Stimulated activated CD4-positive, alpha-beta T cell treated with anti-CD3 and anti-CD28 coated beads, Interleukin-4, amount 100 ng/mL, for 4 hours (primary cell): ENCODE data around the gene NANOGP8.

Experiments
- DNase-seq, 2 experiments: peaks; one replicate each; pipeline ENCODE4 v3.0.0-alpha.2; 2020

The NANOGP8 gene

DNA sequence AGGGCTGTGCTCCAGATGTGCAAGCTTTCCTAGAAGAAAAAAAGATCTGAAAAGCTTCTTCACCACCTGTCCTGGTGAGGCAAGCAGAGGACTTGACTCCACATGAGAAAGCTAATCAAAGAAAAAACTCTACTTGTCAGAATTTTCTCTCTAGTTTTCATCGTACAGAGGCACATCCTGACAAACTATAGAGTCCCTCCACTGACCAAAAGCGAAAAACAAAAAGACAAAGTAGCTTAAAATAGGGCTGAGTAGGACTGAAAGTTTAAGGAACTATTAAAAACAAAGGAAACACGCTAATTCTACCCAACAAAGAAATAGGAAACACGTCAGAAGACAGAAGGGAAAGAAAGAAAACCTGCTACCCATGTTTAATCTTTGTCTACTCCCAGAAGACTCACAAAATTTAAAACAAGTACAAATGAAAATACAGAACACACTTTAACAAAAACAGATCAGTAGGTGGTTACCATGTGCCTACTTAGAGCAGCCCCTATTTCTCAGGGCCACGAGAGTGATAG is 26.5 kb downstream of the NANOGP8 start:
- no peak for DNase-seq

DNA sequence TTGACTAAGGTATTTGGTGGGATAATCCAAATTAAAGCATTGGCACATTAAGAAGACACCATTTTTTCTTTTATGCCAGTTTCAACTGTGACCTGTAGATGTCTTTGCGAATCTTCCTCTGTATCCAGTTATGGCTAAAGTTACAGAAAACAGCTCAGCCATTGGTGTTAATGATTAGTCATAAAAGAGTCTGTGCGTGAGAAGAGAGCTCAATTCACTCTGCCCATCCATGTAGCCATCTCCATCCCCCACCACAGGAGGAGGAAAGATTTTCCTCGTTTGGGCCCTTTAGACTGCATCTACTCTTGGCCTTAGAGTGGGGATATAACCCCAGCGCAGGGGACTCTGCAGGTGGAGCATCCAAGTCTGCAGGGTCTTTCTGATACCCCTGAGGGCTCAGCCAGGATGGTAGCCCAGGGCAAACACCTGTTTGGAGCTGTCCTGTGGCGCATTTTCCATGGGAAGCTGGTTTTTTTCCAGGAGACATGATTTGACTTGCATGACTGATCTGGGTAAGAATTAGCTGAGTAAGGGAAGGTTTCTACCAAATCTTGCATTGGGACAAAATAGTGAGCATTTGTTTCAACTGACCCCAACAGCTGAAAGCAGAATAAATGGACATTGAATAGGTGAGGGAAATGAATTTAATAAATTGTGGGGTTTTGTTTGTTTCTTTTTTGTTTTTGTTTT is 29.5 kb downstream of the NANOGP8 start:
- DNase-seq: no peak

DNA sequence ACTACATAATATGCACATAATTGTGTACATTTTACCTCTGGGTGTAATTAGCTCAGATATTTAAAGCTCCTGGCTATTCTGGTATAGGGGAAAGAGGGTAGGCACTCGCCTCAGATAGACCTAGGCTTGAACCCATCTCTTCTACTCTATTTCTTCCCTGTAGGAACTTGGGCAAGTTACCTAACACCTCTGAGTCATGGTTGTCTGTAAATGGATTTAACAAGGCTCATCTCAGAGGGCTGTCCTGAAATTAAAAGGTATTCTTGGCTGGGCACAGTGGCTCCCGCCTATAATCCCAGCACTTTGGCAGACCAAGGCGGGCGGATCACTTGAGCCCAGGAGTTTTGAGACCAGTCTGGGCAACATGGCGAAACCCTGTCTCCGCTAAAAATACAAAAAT is 30.7 kb downstream of the NANOGP8 start:
- no peak for DNase-seq

DNA sequence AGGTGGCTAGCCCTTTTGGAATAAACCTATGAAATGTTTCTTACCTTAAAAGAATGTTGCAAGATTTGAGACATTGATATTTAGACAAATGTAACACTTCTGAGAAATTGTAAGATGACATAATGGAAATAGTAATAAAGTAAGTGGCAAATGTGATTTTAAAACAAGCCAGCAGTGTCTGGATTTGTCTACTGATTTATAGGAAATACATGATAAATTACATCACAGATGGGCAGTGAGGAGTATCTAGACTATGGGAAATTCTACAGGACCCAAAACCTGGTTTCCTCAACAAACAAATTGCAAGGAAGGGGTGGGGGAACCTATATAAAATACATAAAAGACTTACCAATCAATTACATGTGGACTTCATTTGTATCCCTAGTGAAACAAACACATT is 37.1 kb downstream of the NANOGP8 start:
- DNase-seq: no peak

DNA sequence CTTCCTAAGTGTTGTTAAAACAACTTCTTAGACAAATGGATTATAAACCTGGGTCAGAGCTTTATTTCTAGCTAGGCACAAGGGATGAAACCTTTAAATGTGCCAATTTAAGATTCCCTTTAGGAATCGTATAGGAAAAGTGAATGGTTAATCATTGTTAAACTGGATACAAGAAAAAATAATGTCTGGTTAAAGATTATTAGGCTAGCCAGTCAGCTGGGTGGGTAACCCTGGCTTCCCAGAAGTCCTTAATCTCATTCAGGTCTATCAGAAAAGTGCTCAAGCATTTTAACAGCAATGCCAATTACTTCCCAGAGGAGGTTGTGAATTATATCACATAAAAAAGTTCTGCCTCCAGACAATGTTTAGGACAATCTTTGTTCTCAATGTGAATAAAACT is 37.6 kb downstream of the NANOGP8 start:
- no peak for DNase-seq

DNA sequence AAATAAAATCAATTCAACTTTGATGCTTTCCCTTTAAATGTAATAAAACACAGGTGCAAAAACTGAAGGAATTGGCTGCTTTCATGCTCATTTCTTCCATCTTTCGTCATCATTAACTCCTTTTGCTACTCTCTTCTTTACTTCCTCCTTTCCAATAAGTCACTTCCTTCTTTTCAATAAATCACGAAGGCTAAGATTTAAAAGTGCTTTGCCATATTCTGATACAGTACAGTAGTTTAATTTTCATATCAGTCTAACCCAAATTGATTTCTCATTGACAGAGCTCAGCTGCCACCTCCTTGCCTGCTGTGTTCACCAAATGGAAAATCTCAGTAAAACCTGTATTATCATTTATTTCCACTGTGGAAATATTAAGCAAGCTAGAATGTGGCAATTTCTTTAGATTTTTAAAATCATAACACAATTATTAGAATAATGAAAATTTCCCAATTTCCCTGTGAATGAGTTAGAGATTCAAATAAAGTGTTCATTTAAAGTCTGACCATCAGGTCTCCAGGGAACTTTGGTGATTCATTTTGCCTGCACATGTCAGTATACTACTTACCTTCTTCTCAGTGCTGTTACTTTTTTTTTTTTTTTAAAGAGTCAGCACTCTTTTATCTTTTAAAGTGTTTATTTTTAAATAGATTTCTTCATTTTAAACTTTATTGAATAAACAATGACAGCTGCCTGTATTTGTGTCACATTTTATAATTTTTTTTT is 41.6 kb downstream of the NANOGP8 start:
- DNase-seq: no peak

DNA sequence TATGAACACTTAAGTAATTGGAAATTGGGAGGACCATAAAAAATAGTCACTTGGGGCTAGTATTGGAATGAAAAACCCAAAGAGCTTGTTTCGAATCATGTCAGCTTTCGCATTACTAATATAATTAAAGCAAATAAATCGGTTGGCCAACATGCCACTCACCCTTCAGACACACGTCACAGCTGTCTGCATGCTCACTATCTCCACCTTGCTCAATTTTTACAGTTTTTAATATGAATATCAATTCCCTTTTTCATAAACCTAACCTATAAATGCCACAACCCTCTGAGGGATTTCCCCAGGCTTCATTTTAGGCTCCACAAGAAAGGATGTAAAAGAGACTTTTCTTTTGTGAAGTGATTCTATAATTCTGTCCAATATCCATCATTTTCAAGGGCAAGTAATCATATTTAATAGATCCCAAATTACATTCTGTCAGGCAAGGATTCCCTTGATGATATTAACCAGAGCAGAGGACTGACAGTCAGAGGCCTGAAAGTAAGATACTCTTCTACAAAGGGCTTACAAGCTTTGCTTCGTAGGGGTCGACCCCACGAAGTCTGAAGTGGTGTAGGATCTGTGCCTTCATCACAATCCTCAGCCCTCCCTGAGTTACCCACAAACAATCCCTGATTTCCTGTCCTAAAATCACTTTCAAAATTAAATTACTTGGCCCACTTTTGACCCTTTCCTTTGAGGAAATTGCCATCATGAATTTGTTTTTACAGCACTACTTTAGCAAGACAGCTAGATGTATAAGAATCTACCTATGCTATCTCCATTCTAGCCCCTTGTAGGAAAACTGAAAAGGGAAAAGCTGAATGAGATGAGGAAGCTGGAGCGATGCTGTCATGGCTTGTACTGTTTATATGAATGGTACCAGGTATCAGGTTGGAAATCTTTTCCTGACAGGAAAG is 44.5 kb downstream of the NANOGP8 start:
- DNase-seq: no peak

DNA sequence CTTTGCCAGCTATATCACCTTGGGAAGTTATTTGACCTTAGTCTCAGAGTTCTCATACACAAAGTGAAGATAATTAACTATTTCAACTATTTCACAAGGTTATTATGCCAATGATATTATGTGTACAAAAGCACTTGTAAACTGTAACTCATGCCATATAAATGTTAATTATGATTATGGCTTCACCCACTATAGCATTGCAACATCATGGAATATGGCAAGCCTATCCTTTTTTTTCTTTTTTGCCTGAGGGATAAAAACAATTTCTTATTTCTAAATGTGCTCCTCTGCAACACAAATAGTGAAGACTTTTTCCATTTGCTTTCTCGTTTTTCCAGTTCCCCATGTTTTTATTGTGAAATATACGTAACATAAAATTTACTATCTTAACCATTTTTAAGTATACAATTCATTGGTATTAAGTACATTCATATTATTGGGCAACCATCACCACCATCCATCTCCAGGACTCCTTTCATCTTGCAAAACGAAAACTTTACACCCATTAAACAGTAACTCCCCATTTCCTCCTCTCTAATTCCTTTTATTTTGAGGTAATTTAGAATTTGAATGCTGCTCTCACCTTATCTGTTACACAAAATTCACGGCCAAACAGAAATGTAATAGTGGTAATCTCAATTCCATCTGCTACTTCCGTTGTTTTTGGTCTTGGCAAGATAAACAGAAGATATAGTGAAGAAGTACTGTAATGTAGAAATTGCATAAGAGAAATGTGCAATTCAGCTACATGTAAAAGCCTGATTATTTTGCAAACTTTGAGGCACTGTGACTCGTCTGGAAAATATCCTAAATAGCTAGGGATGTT is 46.3 kb downstream of the NANOGP8 start:
- no peak for DNase-seq
